ENCODE data around the gene IFI27L2.

Gene IFI27L2

DNA sequence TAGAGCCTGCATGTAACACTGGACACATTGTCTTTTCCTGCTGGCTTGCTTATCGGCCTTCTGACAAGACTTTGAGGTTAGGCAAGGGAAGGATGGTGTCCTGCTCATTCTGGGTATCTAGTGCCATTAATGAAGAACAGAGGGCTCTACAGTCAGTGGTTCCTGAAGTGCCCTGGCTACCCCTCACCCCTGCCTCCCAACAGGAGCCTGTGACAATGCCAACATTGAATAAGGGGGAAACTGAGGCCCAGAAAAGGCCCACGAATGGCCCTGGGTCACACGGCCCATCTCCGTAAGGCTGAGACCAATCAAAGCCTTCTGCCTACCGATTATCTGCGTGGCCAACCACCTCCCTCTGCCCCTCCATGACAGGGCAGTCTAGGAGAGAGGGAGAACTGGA is 2.1 kb downstream of the IFI27L2 start:
- TF ChIP-seq TAF1 (IDR thresholded peaks at IDR 0.05; ENCODE audit: borderline replicate concordance, insufficient read depth, low read length) (no peak), REST (IDR thresholded peaks at IDR 0.05; ENCODE audit: insufficient read depth in 1 of 2, low read depth in 2 of 2, low read length in 2 of 2) (no peak), POLR2AphosphoS5 (IDR thresholded peaks at IDR 0.05; ENCODE audit: low read depth, low read length) (no peak), FOXP2 (optimal IDR thresholded peaks at IDR 0.05; ENCODE audit: borderline replicate concordance, extremely low read depth, extremely low read length, insufficient read depth) (no peak), SIN3A (IDR thresholded peaks at IDR 0.05; ENCODE audit: borderline replicate concordance, insufficient read depth, low read length) (no peak)

DNA sequence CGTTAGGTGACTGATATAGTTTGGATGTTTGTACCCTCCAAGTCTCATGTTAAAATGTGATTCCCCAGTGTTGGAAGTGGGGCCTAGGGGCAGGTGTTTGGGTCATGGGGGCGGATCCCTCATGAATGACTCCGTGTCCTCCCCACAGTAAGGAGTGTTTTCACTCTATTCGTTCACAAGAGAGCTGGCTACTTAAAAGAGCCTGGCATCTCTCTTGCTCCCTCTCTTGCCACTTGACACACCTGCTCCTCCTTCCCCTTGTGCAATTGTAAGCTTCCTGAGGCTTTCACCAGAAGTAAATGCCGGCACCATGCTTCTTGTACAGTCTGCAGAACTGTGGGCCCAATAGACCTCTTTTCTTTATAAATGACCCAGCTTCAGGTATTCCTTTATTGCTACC is 2.6 kb downstream of the IFI27L2 start:
- TF ChIP-seq TAF1 (IDR thresholded peaks at IDR 0.05; ENCODE audit: borderline replicate concordance, insufficient read depth, low read length) (no peak), FOXP2 (optimal IDR thresholded peaks at IDR 0.05; ENCODE audit: borderline replicate concordance, extremely low read depth, extremely low read length, insufficient read depth) (no peak), SIN3A (IDR thresholded peaks at IDR 0.05; ENCODE audit: borderline replicate concordance, insufficient read depth, low read length) (no peak), REST (IDR thresholded peaks at IDR 0.05; ENCODE audit: insufficient read depth in 1 of 2, low read depth in 2 of 2, low read length in 2 of 2) (no peak), POLR2AphosphoS5 (IDR thresholded peaks at IDR 0.05; ENCODE audit: low read depth, low read length) (no peak)

DNA sequence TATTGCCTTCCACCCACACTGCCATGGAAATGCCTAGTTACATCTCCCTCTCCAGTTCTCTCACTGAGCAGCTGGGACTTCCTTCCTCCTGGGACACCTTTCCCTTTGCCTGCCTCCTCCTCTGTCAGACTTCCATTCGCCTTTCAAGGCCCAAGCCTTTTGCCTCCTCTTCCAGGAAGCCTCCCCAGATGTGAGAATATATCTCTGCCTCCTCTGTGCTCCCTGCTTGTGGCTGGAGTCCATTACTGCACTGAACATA is 3.1 kb downstream of the IFI27L2 start:
- TF ChIP-seq FOXP2 (optimal IDR thresholded peaks at IDR 0.05; ENCODE audit: borderline replicate concordance, extremely low read depth, extremely low read length, insufficient read depth) (no peak), TAF1 (IDR thresholded peaks at IDR 0.05; ENCODE audit: borderline replicate concordance, insufficient read depth, low read length) (no peak), SIN3A (IDR thresholded peaks at IDR 0.05; ENCODE audit: borderline replicate concordance, insufficient read depth, low read length) (no peak), REST (IDR thresholded peaks at IDR 0.05; ENCODE audit: insufficient read depth in 1 of 2, low read depth in 2 of 2, low read length in 2 of 2) (no peak), POLR2AphosphoS5 (IDR thresholded peaks at IDR 0.05; ENCODE audit: low read depth, low read length) (no peak)

- TF ChIP-seq TAF1 (IDR thresholded peaks at IDR 0.05; ENCODE audit: borderline replicate concordance, insufficient read depth, low read length) (no peak), REST (IDR thresholded peaks at IDR 0.05; ENCODE audit: insufficient read depth in 1 of 2, low read depth in 2 of 2, low read length in 2 of 2) (no peak), POLR2AphosphoS5 (IDR thresholded peaks at IDR 0.05; ENCODE audit: low read depth, low read length) (no peak), SIN3A (IDR thresholded peaks at IDR 0.05; ENCODE audit: borderline replicate concordance, insufficient read depth, low read length) (no peak), FOXP2 (optimal IDR thresholded peaks at IDR 0.05; ENCODE audit: borderline replicate concordance, extremely low read depth, extremely low read length, insufficient read depth) (no peak)
These were observed 3.6 kb downstream of the IFI27L2 start for GRCh38 chr14:94125659-94126418.
